GM12878 (cell line): Measurements from ENCODE around the gene TMEM126A. TPM values are rescaled to one million over a fixed set of nuclear protein-coding genes. Genes with fewer than 3 reads are reported as not detected.
"Not testable (repeated sequence)": the region's sequence is repeated elsewhere in the genome, so short reads cannot be mapped to it uniquely, and the experiment has no call there.

ENCODE experiments used
- ATAC-seq: fragments of 200-7000 bp; cut with Tn5 transposase; 3 replicates; pipeline ENCODE4 v1.9.1; 2020; ENCODE audit warnings: mild to moderate bottlenecking, moderate library complexity
- BruUV-seq: library from RNA; stranded (reverse); fragments of 400-500 nt; replicated peaks from 2 replicates; lab custom pipeline; 2021; lab: Mats Ljungman, UMichigan
- CTCF ChIA-PET: fragments of 300-600 bp; sonication (Branson Sonifier 250); formaldehyde crosslinking; extraction: SDS; loops from one replicate; lab custom pipeline; 2021; ENCODE audit warnings: inconsistent platforms; lab: Yijun Ruan, JAX
- POLR2A ChIA-PET: fragments of 350-600 bp; formaldehyde crosslinking; extraction: SDS; loops from one replicate; lab custom pipeline; 2021; ENCODE audit warnings: inconsistent platforms; lab: Charles Lee
- RAD21 ChIA-PET: fragments of 300-600 bp; sonication (Branson Sonifier 250); formaldehyde crosslinking; loops from one replicate; lab custom pipeline; 2023; ENCODE audit warnings: antibody characterized with exemption; ENCODE audit not compliant: unreplicated experiment; lab: Charles Lee
- SMC1A ChIA-PET: fragments of 300-600 bp; sonication (Branson Sonifier 250); formaldehyde crosslinking; loops from one replicate; lab custom pipeline; 2023; ENCODE audit not compliant: unreplicated experiment, uncharacterized antibody; lab: Charles Lee
- DNase-seq: peaks from one replicate; pipeline ENCODE4 v3.0.0-alpha.2; 2011; ENCODE audit warnings: low read depth, low spot score
- FAIRE-seq: peaks from 3 replicates; lab custom pipeline; 2011; peaks lifted over from hg19 to GRCh38; lab: Jason Lieb, UNC
- H2AFZ ChIP-seq: 2 replicates; pipeline ENCODE4 v1.6.0; 2011; ENCODE audit warnings: low read depth, low read length, control low read depth; ENCODE audit not compliant: control insufficient read depth
- H3K27ac ChIP-seq: 2 replicates; pipeline ENCODE4 v1.5.1; 2011; ENCODE audit warnings: control low read depth; ENCODE audit not compliant: control insufficient read depth, insufficient read depth
- H3K27me3 ChIP-seq, 2 experiments: replicated peaks in 1 of 2; 2 replicates each; pipeline versions ENCODE4 v1.6.0 to v1.6.1; 2011; ENCODE audit warnings: low read length in 1 of 2; ENCODE audit not compliant: control insufficient read depth in 2 of 2, insufficient read depth in 2 of 2
- H3K36me3 ChIP-seq, 2 experiments: 2 replicates each; pipeline ENCODE4 v1.5.1; 2011; ENCODE audit warnings: low read length in 1 of 2; ENCODE audit not compliant: control insufficient read depth in 2 of 2, insufficient read depth in 2 of 2
- H3K4me1 ChIP-seq: 2 replicates; pipeline ENCODE4 v1.6.1; 2011; ENCODE audit warnings: mild to moderate bottlenecking, low read length, moderate library complexity, mixed read lengths; ENCODE audit not compliant: control insufficient read depth, insufficient read depth
- H3K4me2 ChIP-seq: 2 replicates; pipeline ENCODE4 v1.6.0; 2011; ENCODE audit warnings: control low read depth; ENCODE audit not compliant: control insufficient read depth, insufficient read depth
- H3K4me3 ChIP-seq: fragments of 200-600 bp; sonication (generic); 2 replicates; pipeline ENCODE4 v1.5.1; 2016
- H3K79me2 ChIP-seq: 2 replicates; pipeline ENCODE4 v1.6.0; 2011; ENCODE audit warnings: low read length; ENCODE audit not compliant: control insufficient read depth, insufficient read depth
- H3K9ac ChIP-seq: 2 replicates; pipeline ENCODE4 v1.8.0; 2011; ENCODE audit warnings: low read length, control low read depth, mixed read lengths; ENCODE audit not compliant: control insufficient read depth, insufficient read depth
- H3K9me3 ChIP-seq: replicated peaks from 3 replicates; pipeline ENCODE4 v1.5.1; 2011; ENCODE audit warnings: mild to moderate bottlenecking, low read length; ENCODE audit not compliant: control insufficient read depth, insufficient read depth
- H4K20me1 ChIP-seq: 2 replicates; pipeline ENCODE4 v1.6.0; 2011; ENCODE audit not compliant: control insufficient read depth, insufficient read depth
- GABPA ChIP-seq: IDR thresholded peaks from 2 replicates; pipeline ENCODE4 v1.6.1; 2014; ENCODE audit warnings: antibody characterized with exemption, low read depth, mild to moderate bottlenecking, inconsistent platforms
- MTA2 ChIP-seq: fragments of 450-650 bp; IDR thresholded peaks from 2 replicates; pipeline ENCODE4 v1.6.1; 2016; ENCODE audit warnings: low read depth, mild to moderate bottlenecking, moderate library complexity
- NFYB ChIP-seq: IDR thresholded peaks from 2 replicates; pipeline ENCODE4 v1.6.1; 2011; ENCODE audit warnings: low read depth, mild to moderate bottlenecking, low read length, improper control_type of control experiment, moderate library complexity; ENCODE audit not compliant: insufficient read depth
- ZNF207 ChIP-seq: fragments of 450-650 bp; IDR thresholded peaks from 2 replicates; pipeline ENCODE4 v1.6.1; 2014; ENCODE audit warnings: antibody characterized with exemption, mild to moderate bottlenecking, borderline replicate concordance
- WGBS: methylation state at CpG from one replicate; pipeline ENCODE4 v1.1.6; 2016; ENCODE audit warnings: low lambda C conversion rate; ENCODE audit not compliant: insufficient replicate concordance, insufficient coverage; ENCODE audit errors: missing lambda C conversion rate; 5-methylcytosine and 5-hydroxymethylcytosine counted together
- in situ Hi-C: fragments of 300-500 bp; cut with MboI; formaldehyde crosslinking; loops from 9 replicates; pipeline ENCODE4 v1.14.3; 2018; ENCODE audit warnings: mixed read lengths
- intact Hi-C: fragments of 100-400 bp; cut with micrococcal nuclease; formaldehyde crosslinking; loops from one replicate; pipeline ENCODE4 v1.14.2; 2022; ENCODE audit not compliant: unreplicated experiment
- polyA plus RNA-seq, 11 experiments: library from polyadenylated mRNA; depleted of rRNA in 4 of 11; unstranded in 6 of 11; stranded (reverse) in 5 of 11; fragments of >200 nt; fragmentation: Nextera tagmentation in 4 of 11; fragmentation: Illumina TruSeq in 1 of 11; extraction: Ambion mirVana in 4 of 11; extraction: Trizol in 1 of 11; gene quantifications; 1 replicate in 1 of 11; 2 replicates in 10 of 11; pipeline versions ENCODE4 v1.2.1 to v1.2.3, GENCODE V29; 2011 to 2016; ENCODE audit warnings: inconsistent platforms in 2 of 11, missing spikeins in 2 of 11, low read depth in 1 of 11
- total RNA-seq, 4 experiments: library from RNA; depleted of rRNA in 3 of 4; stranded (reverse); fragments of >200 nt in 3 of 4; fragmentation: Illumina TruSeq in 1 of 4; extraction: Trizol in 1 of 4; gene quantifications; 2 replicates each; pipeline versions ENCODE4 v1.2.1 to v1.2.3, GENCODE V29; 2013 to 2021

TMEM126A gene
- total and polyA plus RNA-seq, 10 of the 15 experiments (the other 5 are each of a cell fraction or from before 2014, with no cell fraction given): 38.6 to 208 (median 71.7) TPM

DNA sequence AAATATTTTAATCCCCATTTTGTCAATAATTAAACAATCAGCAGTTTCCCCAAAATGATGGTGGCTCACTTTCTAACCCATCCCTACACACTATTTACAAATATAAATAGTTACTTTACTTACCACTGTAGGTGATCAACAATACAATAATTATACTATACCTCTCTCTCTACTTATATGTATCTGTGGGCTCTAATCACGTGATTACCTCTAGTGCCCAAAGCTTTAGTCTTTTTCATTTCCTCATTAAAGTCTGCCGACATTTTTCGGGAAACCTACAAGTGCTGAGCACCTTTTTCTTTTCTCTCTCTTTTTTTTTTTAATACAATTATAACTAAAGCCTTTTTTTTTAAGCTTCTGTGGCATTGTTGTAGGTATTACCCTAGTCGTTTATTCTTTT, 44.5 kb upstream of the TMEM126A start:
- H3K36me3 ChIP-seq: no peaks in the 10 kb centered on the region
- H3K9ac ChIP-seq: no peak overlapping the region
- H3K4me1 ChIP-seq: no peaks in the 10 kb centered on the region
- CTCF ChIA-PET: no interaction called here
- H2AFZ ChIP-seq: no peak overlapping the region
- SMC1A ChIA-PET: interaction anchor here (0.6 kb wide), 1 partner anchor 1639 kb away, joined by 4 read pairs; no protein-coding TSS in a partner anchor
- no peaks in the 10 kb centered on the region for H3K9me3 ChIP-seq
- DNase-seq: no peak
- in situ Hi-C loops (no loop called here), intact Hi-C loops (no loop called here)
- no peaks in the 10 kb centered on the region for H4K20me1 ChIP-seq
- H3K27ac ChIP-seq: no peak overlapping the region
- H3K27me3 ChIP-seq: no peaks in the 10 kb centered on the region
- no peak for ATAC-seq
- no peak overlapping the region for H3K4me3 ChIP-seq
- RAD21 ChIA-PET: no interaction called here
- H3K4me2 ChIP-seq: no peak overlapping the region
- WGBS: 53% methylated on average over 4 of the region's 4 CpGs
- POLR2A ChIA-PET: no interaction called here
- H3K79me2 ChIP-seq: no peaks in the 10 kb centered on the region
- no TSS peak for BruUV-seq
- TF ChIP-seq GABPA: no peak
- TF ChIP-seq MTA2: no peak
- TF ChIP-seq ZNF207: no peak
- no peak for FAIRE-seq

DNA sequence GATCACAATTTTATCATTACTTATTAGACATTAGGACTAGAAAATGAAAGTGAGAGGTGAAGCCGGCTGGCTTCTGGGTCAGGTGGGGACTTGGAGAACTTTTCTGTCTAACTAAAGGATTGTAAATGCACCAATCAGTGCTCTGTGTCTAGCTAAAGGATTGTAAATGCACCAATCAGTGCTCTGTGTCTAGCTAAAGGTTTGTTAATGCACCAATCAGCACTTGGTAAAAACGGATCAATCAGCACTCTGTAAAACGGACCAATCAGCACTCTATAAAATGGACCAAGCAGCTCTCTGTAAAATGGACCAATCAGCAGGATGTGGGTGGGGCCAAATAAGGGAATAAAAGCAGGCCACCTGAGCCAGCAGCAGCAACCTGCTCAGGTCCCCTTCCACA, 41.5 kb upstream of the TMEM126A start:
- H3K36me3 ChIP-seq, H3K27ac ChIP-seq, SMC1A ChIA-PET, H4K20me1 ChIP-seq, H3K9me3 ChIP-seq, RAD21 ChIA-PET, intact Hi-C loops, H3K9ac ChIP-seq, H3K4me3 ChIP-seq, FAIRE-seq, ATAC-seq, in situ Hi-C loops, POLR2A ChIA-PET, H3K4me1 ChIP-seq, H3K79me2 ChIP-seq, DNase-seq, H3K4me2 ChIP-seq, H3K27me3 ChIP-seq, H2AFZ ChIP-seq, BruUV-seq: not testable (repeated sequence)
- CTCF ChIA-PET: interaction anchor here (1.3 kb wide), 1 partner anchor 10 kb away, joined by 4 read pairs; no protein-coding TSS in a partner anchor
- TF ChIP-seq NFYB: peak; percentile 70
- WGBS: 88% methylated on average over 3 of the region's 3 CpGs

DNA sequence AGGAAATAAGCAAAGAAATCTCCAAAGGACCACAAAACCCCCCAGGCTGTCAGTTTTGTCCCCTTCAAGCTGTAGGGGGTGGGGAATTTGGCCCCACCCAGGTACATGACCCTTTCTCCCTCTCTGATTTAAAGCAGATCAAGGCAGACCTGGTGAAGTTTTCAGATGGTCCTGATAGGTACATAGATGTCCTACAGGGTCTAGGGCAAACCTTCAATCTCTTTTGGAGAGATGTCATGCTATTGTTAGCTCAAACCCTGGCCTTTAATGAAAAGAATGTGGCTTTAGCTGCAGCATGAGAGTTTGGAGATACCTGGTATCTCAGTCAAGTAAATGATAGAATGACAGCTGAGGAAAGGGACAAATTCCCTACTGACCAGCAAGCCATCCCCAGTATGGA, 39.1 kb upstream of the TMEM126A start:
- H3K9me3 ChIP-seq, H3K4me2 ChIP-seq, intact Hi-C loops, in situ Hi-C loops, H3K27ac ChIP-seq, FAIRE-seq, H3K36me3 ChIP-seq, POLR2A ChIA-PET, BruUV-seq, H3K79me2 ChIP-seq, DNase-seq, ATAC-seq, RAD21 ChIA-PET, H3K4me1 ChIP-seq, H3K4me3 ChIP-seq, H3K27me3 ChIP-seq, H3K9ac ChIP-seq, H4K20me1 ChIP-seq, CTCF ChIA-PET, H2AFZ ChIP-seq: not testable (repeated sequence)
- SMC1A ChIA-PET: interaction anchor here (1.5 kb wide), 1 partner anchor 10 kb away, joined by 3 read pairs; no protein-coding TSS in a partner anchor
